Panc1 (cell line): Measurements from ENCODE around the gene ZDHHC20.
A peak's percentile ranks its signal among the peaks of the same experiment; 100 is the strongest.

Experiments
- CTCF ChIP-seq: fragments of 450-650 bp; IDR thresholded peaks from 2 replicates; pipeline ENCODE4 v1.5.1; 2017; ENCODE audit warnings: mild to moderate bottlenecking
- POLR2AphosphoS5 ChIP-seq: IDR thresholded peaks from 2 replicates; pipeline ENCODE4 v1.6.1; 2012; ENCODE audit warnings: mild to moderate bottlenecking, low read depth, low read length, moderate library complexity

- TF ChIP-seq CTCF (peak; percentile 94), POLR2AphosphoS5 (no peak)
Measured at GRCh38 chr13:21476893-21477472, 17.9 kb upstream of the ZDHHC20 start.
